HG03521 (cell line): ENCODE results near the gene GALNT14.

Experiments used
- ATAC-seq: cut with Tn5 transposase; IDR thresholded peaks from one replicate; pipeline ENCODE4 v1.9.1; 2021; ENCODE audit warnings: mild to moderate bottlenecking, moderate library complexity; ENCODE audit not compliant: unreplicated experiment

Gene GALNT14

DNA sequence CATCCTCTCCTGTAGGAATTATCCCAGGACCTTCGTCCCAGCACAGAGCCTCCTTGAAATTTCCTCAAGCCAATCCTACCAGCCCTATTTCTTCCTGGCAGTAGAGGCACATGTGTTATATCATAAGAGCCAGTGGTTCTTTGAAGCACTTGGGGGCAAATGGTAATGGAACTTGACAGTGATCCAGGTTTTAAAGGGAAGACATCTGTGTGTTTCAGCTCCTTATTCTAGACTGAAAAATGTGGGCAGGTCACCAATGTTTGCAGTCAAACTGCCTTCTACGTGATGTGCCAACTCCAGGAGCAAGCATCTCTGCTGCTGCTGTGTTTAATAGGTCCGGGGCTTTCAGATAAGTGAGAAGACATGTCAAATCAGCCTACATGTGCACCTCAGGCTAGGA lies 157.1 kb downstream of the GALNT14 start:
- no peak for ATAC-seq

DNA sequence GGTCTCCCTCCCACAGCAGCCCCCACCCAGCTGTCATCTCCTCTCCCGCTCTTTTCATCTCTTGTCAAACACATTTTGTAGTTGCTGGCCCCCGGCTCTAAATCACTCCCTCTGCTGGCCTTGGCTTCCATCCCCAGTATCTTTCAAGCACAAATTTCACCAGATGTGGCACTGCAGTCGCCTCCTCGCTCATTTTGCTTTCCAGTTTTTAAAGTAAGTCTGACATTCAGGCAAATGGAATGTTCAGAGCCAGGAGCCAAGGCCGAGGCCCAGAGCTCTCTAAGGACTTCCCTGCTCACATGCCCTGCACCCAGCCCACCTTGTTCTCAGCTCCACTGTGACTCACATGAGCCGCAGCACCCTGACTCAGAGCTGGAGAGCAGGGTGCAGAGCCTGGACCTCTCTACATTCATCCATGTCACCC lies 158.4 kb downstream of the GALNT14 start:
- no peak for ATAC-seq

DNA sequence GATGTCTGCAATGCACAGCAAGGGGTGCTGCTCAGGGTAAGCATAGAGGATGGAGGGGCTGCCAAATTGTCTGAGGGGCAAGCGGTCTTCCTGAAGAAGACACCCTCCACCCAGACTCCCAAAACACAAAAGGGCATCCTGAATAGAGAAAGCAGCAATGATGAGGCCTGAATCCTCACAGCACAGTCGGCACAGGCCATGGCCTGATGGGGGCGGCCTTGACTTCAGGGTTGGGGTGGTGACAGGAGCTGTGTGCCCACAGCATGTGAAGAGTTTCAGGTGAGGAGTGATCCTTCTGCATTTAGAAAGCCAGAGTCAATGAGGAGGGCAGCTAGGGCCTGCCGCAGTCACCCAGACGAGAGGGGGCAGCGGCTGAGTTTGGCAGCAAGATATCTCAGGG lies 159.4 kb downstream of the GALNT14 start:
- ATAC-seq, result no peak

DNA sequence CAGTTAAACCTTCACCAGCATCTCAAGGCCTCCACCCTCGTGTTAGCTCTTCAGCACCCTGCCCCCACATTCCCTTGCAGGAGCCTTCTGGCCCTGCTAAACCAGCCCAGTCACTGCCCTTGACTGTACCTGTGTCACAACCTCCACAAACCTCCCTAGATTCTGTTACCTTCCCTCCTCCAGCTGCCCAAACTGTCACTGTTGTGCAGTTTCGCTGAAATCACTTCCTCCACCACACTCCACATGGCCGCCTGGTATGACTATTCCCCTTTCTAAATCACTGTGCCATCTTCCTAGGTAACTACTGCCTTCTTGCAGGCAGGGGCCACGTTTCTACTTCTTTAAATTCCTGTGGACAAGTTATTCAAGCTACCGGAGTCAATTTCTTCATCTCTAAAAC lies 160.2 kb downstream of the GALNT14 start:
- ATAC-seq, result no peak

DNA sequence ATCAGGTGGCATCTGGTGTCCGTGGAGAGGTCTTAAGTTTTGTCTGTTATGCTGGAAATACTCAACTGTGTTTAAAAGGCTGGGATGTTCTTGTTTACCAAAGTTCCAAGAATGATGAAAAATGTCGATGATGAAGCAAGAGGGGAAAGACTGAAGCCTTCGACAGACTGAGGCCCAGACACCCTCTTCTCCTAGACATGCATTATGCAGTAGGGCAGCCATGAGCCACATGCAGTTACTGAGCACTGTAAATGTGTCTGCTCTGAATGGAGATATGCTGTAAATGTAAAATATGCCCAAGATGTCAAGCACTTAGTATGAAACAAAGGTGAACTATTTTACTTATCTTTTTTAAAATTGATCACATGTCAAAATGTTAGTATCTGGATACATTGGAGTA lies 163.1 kb downstream of the GALNT14 start:
- no peak for ATAC-seq

DNA sequence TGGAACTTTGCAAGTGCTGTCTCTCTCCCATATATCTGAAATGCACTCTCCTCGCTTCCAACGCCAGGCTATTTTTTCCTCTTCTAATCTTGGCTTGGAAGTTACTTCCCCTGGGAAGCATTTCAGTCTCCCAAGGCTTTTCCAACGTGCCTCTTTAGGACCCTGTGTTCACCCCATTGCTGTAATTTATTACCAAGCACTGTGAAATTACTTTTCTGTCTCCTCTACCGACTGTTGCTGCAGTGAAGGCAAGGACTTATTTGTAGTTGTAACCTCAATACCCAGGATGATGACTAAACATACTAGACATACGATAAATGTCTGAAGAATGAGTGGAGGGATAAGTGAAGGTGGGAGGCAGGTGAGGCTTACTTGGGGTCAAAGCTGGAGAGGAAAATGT lies 163.7 kb downstream of the GALNT14 start:
- no peak for ATAC-seq

DNA sequence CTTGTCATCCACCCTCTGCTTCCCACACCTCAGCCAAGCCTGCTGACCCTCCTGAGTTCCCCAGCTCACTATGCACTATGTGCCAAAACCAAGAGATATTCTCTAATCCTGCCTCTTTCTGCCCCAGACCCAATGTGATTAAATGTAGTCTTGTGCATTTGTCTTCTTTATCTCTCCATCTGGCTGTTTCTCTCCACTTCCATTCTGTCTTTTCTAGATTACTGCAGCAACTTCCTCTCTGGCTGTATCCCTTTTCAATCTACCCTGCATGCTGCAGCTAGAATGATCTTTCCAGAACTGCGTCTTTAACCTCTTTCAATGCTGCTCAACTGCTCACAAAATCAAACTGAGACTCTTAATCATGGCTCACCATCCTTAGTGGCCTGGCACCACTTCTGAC lies 164.1 kb downstream of the GALNT14 start:
- ATAC-seq, result no peak

DNA sequence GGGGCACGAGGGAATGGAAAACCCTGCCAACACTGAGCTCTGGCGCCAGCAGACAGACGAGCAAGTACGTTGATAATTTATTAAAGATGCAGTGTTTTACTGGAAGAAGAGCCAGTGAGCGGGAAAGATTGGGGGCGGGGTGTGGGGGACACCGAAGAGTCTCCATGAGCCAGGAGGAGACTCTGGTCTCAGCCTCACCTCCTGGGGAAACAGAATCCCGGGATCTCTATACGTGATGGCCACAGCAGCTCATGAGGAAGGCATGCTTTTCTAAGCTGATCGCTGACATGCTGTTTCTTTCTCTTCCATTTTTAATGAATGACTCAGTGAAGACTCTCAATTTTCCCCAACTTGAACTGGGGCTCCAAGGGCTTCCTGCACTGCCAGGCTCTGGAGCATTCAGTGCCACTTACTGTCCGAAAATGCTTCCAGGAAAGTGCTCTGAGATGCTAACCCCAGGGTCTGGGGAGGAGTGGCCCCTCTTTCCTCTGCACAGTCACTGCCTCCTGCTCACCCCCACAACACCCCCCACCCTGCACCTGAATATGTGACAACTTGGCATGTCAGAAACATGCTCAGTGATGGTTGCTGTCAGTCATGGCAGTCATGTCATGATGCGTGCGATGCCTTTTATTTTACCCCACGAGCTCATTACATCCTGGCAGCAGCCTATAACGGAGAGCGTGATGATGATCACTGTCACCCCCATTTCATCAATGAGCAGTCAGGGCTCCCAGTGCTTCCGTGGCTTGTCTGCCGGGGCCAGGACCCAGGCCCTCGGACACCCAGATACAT lies 166.8 kb downstream of the GALNT14 start:
- no peak for ATAC-seq

DNA sequence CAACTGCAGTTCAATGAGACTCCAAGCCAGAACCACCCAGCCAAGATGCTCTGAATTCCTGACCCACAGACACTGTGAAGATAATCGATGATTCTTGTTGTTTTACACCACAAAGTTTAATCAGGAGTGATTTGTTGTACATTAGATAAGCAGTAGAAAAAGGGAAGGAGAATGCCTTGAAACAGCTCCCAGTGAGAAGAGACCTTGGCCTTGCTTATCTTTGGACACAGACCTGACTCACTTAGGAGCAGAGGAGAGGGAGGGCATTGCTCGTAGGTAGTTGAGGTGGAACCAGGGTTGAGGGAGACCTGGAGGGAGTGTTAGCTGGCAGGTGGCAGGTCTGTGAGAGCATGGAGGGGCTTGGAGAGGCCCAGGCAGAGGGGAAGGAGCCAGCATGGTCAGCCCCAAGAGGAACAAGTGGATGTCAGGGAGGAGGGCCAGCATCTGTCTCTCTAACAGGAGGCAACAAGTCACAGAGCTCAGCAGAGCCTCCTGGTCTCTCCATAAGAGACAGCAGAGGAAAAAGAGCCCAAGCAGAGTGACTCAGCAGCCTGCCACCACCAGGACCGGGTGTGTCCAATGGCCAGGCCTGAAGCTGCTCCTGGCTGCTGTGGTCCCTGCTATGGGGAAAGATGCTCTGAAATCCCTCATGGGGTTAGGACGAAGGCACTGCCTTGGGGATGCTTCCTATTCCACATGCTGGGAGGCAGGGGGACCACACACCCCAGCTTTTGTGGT lies 169.4 kb downstream of the GALNT14 start:
- ATAC-seq, result no peak

DNA sequence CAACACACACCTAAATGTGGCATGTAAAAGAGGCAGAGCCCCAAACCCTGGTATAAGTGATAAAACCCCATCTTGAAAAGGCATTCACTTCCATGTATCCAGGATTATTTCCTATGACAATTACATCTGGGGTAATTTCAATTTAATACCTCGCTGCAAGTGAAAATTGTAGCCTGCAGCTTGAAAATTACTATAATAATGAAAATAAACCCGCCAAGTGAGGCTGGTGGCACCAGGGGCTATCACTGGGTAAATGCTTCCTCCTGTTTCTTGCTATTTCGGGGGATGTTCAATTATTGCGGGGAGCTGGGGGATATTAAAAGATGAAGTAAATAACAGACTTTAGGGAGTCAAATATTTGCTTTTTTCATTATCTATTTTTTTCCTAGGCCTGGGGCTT lies 171.5 kb downstream of the GALNT14 start:
- ATAC-seq, result no peak

DNA sequence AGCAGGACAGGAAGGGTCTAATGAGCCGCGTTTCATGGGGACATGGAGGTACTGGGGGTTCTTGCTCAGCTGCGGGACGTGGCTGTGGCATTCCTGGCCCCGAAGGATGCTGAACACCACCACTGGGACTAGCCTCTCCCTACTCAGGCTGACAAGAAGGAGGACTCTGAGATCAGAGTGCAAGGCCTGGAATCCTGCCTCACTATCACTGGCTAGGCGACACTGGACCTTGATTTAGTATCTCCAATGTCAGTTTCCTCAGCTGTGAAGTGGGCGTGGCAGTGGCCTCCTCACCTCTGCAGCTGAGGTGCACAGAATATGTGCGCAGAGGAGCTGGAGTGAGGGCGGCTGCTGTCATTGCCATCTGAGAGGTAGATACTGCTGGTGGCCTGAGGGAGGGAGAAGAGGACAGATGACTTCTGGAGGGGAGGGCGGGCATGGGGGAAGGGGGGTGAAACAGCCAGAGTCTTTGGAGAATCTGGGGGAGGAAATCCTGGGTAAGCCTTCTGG lies 173.2 kb downstream of the GALNT14 start:
- no peak for ATAC-seq

DNA sequence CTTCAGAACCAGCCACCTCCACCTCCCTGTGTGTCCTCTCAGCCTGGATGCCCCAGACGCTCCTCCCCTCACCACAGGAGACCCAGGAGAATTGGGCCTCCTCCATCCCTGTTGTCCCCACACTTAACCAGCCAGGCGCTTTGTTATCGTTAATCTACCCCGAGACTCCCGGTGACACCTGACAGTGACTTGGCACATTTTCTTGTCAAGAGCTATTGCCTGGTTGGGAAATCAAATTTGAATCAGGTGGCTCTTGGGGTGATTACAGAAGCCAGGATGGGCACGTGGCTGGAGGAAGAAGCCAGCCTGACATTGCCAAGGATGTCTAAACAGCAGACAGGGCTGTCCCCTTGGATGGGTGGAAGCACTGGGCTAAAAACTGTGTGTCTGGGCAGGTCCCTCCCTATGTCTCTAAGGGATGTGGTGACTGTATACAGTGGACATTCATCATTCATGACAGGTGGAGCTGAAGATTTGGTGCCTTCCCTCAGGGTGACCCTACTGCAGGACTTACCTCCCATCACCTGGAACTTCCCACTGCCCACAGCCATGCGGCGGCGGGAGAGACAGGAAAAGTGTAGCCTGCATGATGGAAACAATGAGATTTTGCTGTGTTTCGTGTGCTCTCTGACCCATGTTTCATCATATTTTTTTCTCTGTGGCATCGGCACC lies 173.8 kb downstream of the GALNT14 start:
- ATAC-seq, result no peak

DNA sequence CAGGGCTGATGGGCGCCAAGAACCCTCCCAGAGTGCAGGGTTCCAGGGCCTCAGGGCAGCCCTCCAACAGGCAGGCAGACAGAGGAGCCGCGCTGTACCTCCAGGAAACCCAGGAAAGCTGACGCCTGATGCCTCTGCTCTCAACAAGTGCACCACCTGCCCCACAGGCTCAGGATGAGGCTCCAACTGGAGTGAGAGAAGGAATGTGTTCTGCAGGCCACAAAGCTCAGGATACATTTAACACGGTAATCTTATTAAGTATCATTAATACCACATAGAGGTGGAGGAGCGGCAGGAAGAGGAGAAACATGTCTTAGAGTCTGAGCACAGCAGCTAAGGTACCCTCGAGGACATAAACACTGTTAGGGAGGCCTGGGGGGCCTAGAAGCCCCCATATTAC lies 175.1 kb downstream of the GALNT14 start:
- no peak for ATAC-seq

DNA sequence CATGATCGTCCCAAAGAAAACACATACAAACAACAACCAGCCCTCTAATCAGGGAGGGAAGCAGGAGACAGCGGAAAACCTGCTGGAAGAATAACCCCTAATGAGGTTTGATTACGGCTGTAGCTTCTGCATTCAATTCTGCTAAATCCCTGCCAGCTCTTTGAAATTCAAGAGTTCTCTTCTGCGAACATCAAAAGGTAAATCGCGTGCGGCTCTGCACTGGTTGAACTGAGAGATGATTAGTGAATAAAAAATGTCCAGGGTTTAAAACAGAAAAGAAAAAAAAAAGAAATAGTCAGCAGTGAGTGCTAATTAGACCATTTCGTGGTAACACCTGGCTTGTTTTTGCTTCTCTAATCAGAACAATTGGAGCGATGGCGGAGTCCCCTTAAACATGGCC lies 178.0 kb downstream of the GALNT14 start:
- ATAC-seq, result no peak

DNA sequence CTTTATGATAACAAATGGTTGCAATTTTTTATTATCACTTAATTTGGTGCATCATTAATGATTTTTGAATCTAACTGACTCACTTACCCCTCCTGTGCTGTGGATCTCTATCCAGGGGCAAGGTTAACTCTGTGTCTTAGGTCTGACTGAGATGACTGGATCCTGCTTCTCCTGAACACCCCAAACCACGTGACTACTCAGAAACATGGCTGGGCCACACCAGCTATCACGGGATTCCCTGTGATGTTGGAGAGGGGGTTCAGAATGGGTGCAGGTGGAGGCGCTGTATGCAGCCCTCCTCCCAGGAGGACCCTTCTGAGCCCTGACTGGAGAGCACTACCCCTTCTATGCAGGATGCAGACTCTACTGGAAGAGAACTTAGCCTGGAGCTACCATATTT lies 178.6 kb downstream of the GALNT14 start:
- ATAC-seq, result no peak

DNA sequence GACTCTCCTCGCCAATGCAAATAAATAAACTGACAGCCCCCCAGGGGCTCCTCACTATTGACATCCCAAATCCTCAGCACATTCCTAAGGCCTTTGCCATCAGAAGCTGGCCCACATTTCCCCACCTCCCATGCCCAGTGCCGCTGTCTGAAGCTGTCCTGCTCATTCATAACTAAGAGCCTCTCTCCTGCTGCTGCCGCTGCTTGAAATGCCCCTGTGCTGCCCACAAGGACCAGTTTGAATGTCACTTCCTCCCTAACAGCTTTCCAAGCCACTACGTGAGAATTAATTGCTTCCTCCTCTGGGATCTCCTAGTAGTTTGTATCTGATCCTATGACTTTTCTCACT lies 179.3 kb downstream of the GALNT14 start:
- no peak for ATAC-seq

DNA sequence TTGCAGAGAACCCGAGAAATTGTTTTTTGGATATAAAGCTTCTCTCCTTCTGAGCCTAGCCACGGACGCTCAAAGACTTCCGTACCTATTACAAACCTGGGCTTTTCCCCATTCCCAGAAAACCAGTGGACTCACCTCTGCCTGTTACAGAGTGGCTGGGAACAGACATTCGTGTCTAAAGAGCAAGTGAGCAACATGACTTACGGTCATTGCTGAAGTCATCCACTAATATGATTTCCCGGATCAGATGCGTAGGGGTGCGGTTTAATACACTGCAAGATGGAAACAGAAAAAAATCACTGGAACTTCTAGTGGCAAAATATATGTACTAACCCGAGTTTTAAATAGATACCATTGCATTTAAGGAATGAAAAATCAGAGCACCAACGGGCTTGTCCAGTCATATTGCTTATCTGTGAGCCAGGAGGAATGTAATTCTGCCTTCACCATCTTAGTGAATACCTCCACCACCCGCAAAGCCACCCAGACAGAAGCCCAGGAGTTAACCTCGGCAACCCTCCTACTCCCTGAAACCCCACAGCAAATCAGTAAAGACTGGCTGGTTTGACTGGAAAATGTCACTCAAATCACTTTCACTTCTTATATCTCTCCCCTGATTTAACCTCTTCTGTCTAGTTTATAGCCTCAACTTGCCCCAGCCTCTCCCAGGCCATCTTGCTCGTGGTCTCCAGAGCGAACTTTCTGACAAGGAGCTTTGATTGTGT lies 179.9 kb downstream of the GALNT14 start:
- no peak for ATAC-seq

DNA sequence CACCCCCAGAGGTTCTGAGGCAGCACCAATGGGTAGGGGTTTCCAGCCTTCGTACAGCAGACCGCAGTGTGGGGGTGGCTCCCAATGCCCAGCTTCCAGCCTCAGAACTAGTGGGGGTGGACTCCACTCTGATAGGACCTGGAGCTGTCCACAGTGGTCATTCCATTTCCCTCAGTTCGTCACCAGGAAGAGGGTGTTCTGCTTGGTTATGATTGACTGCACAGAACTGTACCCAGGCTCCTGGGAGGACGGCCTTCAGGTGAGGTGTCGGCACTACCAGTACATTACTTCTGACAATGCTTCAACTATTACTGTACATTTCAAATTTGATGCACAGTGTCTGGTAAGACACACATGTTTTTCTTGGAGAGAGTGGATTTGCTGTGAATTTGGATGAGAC lies 180.6 kb downstream of the GALNT14 start:
- ATAC-seq, result no peak

DNA sequence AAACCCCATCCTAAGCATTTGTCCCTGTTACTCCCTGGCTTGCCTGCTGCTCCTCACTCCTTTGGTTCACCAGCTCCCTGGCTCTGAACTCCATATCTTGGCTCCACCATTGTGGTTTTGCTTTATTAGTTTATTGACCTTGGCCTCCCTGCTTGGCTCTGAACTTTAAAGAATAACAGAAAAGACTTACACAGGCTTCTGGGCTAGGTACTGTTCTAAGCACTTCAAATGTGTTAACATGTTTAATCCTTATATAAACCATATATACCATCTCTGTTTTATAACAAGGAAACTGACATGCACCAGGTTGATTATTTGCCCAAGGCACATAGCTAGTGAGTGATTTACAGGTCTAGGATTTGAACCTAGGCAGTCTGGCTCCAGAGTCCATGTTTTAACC lies 181.2 kb downstream of the GALNT14 start:
- no peak for ATAC-seq

DNA sequence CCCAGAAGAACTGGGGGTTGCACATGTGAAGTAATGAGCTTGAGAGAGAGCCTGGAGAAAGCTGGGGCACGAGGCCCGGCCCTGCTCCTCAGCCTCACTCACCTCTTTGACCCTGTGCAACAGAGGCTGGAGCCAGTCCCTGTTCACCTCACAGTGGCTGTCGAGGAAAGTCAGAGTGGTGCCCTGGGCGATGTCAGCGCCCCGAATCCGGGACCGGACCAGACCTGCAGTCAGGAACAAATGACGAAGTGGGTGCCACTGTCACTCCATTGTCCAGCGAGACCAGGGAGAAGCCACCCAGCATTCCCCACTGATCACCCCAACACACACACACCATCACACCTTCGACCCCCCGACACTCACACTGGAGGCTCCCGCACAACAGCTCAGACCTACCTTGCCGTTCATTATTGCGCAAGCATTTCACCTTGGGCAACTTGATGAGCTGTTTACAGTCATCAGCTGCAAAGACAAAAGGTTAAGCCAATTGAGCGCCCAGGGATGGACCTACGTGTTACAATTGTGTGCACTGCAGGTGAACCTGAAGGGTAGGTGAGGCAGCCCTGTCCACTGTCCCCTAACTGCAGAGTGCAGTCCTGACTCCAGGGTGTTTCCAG lies 182.6 kb downstream of the GALNT14 start:
- ATAC-seq, result no peak

DNA sequence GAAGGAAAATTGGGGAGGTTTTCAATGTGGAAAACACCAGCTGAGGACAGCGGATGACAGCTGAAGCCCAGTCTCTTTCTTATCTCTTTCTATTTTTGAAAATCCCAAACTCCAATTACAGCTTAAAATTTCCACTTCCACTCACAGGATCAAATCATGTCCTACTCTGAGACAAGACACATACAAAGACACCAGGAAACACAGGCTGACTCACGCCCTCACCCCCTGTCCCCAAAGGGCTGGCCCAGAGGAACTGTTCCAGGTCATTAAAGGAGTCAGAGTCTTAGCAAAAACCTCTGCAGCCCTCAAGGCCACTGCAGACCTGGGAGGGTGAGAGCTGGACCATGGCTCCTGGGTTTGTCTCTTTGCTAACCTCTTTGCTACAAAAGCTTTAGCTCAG lies 187.9 kb downstream of the GALNT14 start:
- no peak for ATAC-seq
